SH-SY5Y (cell line): ENCODE data around the gene KCNJ14.

ENCODE experiments used
- GATA2 ChIP-seq: IDR thresholded peaks from 2 replicates; pipeline ENCODE4 v1.6.1; 2011; ENCODE audit warnings: mild to moderate bottlenecking, low read depth, low read length
- GATA3 ChIP-seq: IDR thresholded peaks from 2 replicates; pipeline ENCODE4 v1.6.1; 2011; ENCODE audit warnings: low read depth, mild to moderate bottlenecking, low read length, moderate library complexity

GRCh38 chr19:48495396-48495795 lies 40.0 kb downstream of the KCNJ14 start:
- TF ChIP-seq GATA3, result no peak
- TF ChIP-seq GATA2, result no peak
